HG03045 (cell line): ENCODE data around the gene NRXN3.

ENCODE experiments used
- ATAC-seq: cut with Tn5 transposase; IDR thresholded peaks from one replicate; pipeline ENCODE4 v1.9.1; 2021; ENCODE audit warnings: mild to moderate bottlenecking, moderate library complexity; ENCODE audit not compliant: unreplicated experiment

NRXN3 gene

DNA sequence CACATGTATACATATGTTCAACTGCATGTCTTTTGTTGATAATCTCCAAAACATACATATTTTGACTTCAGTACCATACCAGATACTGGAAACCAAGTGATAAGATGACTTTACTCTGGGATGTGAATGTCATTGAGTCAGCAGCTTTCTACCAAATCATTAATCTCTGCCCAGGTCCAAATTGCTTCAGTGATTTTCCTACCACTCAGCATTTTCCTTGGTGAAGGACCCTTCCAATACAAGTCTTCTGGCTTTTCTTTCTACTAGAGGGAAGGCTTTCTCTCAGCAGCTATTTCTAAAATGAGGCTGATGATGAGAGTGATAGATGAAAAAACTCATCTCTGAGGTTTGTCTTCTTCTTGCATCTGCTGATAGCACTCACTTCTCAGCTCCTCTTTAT lies 1008.5 kb downstream of the NRXN3 start:
- ATAC-seq = no peak

DNA sequence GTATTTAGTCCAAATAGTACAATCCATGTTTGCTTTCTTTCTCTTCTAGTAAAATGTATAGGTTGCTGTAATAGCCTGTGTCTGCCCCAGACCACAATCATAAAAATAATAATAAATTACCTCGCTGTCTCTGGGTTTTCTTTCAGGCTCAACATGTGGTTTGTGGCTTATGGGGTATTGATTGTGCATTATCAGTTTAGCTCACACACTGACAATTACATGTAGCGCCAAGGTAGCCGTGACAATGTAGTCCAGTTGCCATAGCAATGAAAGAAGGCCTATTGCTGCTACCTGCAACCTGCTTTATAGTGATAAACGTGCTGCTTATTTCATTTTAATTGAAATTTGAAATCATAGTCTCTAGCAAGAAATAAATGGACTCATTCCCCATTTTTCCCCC lies 1009.8 kb downstream of the NRXN3 start:
- no peak for ATAC-seq

DNA sequence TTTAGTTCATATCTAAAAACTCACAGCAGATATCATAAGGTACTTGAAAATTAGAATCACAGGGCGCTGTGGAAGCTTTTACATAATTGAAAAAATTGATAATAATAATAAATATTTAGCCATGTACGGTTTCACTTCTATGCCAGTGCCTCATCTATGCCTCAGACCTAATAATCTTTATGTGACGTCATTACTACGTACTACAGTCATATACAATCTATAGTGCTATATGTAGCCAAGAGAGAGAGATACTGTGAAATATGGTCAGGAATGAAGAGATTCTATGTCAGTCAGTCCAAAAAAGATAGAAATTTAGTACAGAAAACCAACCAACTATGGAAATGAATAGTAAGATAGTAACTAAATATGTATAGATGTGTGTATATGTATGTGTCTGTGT lies 1010.5 kb downstream of the NRXN3 start:
- no peak for ATAC-seq

DNA sequence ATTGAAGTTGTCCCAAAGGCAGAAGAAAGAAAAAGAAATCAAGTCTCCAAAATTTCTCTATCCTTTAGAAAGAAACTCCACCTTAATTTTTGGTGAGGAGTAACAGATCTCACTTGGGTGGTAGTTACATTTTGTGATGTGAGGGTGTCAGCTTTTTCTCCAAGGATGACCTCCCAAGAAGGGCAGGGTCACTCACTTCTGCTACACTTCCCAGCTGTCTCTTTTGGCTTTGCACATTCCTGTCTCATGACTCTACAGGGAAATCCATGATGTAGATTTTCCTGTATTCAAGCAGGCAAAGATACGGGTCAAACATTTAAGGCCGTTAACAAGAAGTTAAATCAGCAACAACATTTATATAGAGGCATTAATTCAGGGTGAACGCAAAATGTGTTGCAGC lies 1016.4 kb downstream of the NRXN3 start:
- no peak for ATAC-seq

DNA sequence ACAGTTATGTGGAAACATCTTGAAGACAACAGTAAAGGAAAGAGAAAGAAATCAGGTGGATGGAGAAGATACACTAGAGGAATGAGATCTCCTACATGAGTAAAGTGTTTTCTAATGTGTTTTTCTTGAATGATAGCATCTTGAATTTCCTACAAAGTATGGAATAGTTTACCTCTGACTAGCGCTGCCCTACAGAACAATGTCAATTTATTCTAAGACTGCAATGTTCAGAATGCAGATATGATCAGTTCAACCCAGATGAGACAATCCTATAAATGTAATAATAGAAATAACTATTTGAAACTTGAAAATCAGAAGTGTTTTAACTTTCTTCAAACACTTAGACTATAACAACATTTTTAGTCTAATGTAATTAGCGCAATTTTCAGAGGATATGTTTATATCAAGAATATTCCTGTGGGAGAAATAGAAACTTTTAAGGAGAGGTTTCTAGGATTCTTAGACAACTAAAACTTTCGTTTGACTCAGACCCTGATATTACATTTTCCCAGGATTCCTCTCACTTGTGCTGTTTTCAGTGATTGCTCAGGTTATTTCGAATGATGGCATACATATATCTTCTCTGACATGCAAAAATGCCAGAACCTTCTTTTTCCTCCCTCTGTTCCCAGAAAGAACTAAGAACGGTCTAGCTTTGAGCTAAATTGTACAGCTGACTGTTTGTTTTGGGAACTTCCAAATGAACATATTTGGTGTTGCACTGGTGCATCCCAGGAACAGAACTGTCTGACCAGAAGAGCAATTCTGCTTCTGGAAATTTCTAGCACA lies 1023.7 kb downstream of the NRXN3 start:
- no peak for ATAC-seq

DNA sequence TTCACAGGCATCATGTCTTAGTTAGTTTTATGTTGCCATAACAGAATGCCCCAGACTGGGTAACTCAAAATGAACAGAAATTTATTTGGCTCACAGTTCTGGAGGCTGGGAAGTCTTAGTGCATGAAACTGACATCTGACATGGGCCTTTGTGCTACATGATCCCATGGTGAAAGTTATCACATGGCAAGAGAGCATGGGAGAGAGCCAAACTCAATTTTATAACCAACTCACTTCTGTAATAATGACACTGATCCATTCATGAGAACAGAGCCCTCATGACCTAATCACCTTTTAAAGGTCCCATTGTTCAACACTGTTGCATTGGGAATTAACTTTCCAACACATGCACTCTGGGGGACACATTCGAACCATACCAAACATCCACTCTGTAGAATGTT lies 1026.0 kb downstream of the NRXN3 start:
- no peak for ATAC-seq

DNA sequence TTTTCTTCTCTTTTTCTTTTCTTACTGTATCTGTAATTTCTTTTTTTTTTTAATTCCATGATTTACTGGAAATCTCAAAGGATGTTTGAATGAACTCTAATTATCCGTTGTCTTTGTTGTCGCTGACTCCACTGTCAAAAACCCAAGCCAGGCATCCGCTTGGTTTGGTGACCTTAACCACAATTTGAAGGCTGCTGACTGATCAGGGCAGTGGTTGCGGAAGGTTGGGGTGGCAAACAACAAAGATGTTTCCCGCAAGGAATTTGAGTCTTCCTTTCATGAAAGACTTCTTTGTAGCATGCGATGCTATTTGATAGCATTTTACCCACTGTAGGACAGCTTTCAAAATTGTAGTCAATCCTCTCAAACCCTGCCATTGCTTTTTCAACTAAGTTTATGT lies 1027.3 kb downstream of the NRXN3 start:
- no peak for ATAC-seq

DNA sequence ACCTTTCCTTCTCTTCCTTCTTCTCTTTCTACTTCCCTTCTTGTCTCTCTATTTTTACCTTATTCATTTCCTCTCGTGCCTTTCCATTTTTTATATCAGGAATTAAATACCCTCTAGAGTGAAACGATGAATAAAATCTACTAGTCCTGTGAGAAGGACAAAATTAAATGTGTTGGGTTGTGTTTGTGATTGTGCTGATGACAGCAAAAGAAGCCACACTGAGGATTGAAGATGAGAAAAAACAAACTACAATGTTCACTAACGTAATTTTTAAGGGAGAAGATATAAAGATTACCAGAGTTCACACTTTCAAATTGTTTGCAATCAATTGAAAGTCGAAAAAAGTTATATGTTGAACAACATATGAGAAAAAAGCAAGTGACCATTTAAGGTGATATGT lies 1029.0 kb downstream of the NRXN3 start:
- no peak for ATAC-seq

DNA sequence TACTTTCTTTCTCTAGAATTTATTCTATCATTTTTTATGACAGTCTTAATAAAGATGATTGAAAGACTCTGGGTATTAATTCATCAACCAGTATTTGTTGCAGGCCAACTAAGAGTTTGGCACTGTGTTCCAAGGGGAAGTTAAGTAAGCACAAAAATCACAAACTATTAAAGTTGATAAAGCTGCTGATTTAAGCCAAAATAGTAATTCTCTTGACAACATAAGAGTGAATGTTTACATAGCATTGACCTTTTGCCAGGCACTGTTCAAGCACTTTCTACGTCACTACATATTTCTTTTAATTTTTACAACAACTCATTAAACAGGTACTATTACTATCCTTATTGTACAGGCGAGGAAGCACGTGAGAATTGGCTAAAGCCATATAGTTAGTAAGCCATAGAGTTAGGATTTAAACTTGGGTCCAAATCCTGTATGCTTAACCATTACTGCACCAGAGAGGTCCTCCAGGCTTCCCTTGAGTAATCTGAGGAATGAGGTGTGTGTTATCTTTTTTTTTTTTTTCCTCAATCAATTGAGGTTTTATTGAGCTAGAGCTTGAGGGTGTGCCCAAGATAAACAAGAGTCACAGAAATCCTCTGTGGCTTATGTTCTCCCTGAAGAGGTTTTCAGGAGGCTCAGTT lies 1031.5 kb downstream of the NRXN3 start:
- no peak for ATAC-seq

DNA sequence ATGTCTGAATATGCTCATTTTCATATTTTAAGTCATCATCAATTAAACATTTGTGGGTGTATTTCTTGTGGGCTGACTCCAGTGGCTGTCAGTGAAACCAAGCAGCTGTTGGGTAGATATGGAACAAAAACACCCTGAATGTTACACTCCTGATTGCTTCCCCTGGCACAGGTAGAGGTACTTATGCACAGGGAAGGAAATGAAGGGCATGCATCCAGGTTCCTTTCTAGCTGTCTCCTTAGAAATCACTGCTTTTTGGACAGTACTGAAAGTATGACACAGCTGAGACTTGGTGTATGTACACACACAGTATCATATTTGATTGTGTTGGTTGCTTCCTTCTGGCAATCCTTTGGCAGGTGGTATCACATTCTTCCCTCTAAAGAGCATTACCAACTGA lies 1034.4 kb downstream of the NRXN3 start:
- ATAC-seq = no peak

DNA sequence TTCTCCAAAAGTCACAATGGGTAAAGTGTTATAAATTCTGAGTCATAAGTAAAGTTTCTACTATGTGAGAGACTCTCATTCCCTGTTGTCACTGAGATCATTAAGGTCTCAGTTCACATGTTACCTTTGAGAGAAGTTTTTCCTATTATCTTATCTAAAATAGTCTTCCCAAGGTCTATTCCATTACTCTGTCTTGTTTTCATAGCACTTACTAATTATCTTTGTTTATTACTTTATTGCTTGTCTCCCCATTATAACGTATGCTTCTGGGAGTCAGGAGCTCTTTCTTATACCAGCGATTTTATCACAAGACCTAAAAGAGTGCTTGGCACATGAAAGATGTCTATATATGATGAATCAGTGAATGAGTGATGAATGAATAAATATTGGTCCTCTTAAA lies 1039.2 kb downstream of the NRXN3 start:
- no peak for ATAC-seq

DNA sequence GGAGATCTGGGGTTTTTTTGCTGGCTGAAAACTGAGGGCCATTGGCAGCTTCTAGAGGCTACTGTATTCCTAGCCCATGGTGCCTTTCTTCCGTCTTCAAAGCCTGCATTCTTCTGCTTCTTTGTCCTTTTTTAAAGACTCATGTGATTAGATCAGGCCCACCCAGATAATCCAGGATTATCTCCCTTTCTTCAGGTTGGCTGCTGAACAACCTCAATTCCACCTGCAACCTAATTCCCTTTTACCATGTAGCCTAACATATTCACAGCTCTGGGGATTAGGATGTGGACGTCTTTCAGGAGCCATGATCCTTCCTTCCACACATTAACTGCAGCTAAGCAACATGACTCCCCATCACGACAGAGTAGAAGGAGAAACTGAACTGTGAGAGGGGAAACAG lies 1055.6 kb downstream of the NRXN3 start:
- no peak for ATAC-seq

DNA sequence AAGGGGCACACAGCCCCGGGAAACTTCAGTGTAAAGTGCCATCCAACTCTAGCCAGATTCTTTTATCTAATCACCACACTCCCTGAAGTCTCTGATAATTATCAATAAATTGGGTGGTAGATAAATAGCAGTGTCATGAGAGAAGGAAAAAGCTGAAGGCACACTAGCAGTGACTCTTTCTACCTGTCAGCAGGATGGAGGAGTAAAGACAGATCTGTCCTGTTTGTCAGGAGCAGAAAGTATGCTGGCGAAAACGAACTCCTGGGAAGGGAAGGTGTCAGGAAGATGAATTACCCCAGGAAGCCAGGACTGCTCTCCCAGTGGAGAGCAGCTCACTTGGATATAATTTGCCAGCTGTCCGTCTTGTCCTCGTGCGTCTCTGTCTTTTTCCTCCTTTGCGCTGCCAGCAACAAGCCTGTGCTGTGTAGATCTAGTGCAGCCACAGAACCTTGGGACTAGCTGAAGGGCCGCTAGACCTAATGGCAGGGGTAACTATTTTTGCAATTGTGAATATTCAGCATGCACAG lies 1059.3 kb downstream of the NRXN3 start:
- ATAC-seq = no peak

DNA sequence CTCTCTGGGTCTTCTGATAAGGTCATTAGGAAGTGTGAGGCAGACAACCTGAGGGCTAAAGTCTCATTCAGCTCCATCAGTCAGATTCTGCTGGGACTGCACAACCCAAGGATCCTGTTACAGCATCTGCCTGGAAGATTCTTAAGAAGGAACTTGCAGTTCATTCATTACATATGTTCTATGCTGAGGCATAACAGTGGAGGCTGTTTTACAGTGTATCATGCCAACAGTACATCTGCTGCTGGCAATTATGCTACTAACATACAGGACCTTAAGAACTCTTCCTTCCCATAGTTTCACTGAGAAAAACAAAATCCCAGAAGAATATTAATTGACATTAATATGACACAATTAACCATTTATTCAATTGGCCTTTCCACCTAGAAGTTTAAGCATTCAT lies 1072.5 kb downstream of the NRXN3 start:
- ATAC-seq = no peak

DNA sequence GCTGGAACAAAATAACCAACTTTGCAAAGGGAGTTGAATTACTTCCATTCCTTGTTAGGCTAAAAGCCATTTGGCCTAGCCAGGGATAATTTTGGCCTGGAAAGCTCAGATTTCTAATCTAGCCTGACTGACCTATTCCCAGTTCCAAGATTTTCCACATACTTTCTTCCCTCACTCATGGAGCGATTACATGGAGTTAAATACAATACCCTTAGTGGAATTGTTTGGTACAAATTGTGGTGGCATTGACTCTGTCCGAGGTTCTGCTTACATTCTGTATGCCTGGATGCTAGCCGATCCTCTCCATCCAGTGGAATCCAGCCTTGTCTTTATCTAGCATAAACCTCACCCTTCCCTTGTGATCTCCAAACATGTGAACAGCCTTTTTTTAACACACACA lies 1076.0 kb downstream of the NRXN3 start:
- no peak for ATAC-seq

DNA sequence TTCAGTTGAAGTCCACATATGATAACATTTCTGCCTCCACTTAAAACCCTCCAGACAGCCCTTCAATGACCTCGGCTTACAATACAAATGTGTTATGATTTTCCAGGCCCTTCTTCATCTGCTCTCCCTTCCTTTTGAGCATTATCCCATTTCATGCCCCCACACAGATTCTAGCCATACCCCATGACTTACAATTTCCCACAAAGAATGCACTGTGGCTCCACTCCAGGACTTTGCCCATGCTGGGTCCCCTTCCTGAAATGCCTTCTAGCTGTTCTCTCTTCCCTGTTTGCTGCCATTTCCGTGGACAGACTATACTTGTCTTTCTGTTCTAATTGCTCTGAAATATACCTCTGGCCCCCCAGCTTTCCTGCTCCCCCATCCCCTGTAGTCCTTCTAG lies 1078.0 kb downstream of the NRXN3 start:
- no peak for ATAC-seq

DNA sequence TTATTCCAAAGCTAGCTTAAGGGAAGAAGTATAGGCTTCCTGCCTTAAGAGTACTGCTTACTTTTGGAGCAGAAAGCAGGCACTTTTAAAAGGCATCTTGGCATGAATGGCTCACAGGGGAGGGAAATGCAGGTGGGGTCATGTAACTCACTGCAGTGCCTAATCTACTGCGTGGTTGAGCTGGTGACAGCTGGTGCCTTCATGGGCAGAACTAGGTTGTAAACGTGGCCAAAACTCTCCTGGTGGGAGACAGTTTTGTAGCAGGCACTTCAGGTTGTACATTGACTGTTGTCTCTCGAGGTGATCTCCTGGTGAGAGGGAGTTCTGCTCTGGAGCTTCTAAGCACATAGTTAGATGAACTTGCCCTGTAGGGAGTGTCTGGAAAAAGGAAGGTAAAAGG lies 1078.6 kb downstream of the NRXN3 start:
- no peak for ATAC-seq

DNA sequence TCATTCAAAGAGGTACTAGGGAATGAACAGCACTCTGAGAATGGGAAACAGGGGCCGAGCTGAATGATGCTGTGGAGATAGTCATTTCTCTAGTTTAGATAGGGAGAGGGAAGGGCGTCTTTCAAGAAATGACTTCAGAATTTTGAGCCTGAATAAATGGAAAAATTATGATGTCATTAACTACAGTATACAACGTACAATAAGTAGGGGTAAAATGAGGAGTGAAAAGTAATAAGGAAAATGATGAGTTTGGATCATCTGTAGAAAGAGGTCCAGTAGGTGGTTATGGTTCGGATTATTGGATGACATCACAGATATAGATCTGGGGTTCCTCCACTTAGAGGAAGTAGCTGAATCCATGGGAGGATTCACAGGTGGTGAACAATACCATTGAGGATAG lies 1081.1 kb downstream of the NRXN3 start:
- ATAC-seq = no peak

DNA sequence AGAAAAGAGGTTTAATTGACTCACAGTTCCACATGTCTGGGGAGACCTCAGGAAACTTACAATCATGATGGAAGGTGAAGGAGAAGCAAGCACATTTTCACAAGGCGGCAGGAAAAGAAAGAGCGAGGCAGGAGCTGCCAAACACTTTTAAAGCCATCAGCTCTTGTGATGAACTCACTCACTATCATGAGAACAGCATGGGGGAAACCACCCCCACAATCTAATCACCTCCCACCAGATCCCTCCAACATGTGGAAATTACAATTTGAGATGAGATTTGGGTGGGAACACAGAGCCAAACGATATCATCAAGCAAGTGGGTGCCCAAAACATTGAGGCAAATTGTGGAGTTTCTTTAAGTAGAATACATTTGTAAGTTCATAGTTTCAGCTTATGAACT lies 1083.4 kb downstream of the NRXN3 start:
- no peak for ATAC-seq

DNA sequence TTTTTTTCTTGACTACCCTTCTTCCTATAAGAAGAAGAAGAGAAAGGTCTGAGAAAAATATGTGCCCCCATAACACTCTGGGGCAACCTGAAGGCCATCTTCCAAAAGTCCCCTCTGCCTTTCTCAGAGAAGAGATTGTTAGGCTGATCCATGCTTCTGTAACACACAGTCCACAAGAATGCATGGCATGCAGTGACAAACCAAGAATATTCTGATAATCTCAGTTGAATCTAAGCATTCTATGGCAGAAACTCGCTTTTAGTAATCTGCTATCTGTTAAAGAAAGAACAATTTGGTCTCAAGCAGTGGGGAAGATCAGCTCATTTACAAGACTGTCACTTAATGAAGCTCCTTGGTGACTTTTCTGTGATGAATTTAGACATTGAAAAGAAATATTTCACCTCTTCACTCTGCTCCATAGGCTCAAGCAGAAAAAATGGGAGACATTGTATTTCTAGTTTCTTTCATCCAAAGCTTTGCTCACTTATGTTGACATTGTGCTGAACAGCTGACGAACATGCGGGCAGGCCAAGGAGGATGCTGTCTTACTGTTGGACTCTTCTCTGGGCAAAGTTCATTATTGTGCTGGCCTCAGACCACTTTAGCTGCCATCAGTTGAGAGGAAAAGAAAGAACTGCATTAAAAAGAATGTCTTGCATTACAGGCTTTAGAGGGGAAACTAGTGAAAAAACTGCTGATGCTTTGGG lies 1084.0 kb downstream of the NRXN3 start:
- no peak for ATAC-seq

DNA sequence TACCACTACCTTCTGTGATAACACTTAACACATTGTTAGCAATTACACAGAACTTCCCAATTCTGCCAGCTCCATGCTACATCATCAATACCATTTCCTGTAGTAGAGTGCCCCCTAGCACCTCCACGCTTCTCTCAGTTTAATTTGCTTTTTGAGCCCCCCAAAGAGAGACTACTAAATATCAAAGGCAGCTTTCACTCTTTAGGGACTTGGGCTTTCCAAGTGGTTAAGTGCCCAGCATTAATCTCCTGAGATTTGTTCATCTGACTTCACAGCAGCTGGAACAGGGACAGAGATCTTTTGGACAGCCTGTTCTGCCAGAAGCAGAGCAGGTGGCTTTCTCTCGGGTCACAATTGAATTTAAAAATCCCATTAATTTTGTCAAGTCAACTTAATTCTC lies 1086.2 kb downstream of the NRXN3 start:
- ATAC-seq = no peak

DNA sequence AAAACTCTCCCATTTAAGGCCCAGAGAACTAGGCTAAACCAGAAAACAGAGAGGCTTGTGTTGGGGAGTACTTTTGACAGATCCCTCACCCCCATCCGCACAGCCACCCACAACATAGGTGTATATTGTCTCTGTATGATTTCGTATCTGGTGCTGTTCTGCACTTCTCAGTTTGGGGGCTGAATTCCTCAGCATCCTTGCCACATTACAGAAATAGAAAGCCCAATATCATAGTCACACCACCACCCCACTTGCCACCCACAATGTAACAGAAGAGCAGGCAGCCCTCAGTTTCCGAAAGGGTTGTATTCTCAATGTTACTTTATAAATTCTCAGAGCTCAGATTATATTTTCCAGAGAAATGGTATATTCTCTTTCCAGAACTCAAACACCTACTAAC lies 1090.2 kb downstream of the NRXN3 start:
- ATAC-seq = no peak
